Stimulated activated CD4-positive, alpha-beta T cell treated with anti-CD3 and anti-CD28 coated beads, Interleukin-2, amount 100 ng/mL, for 24 hours (primary cell): ENCODE measurements around the gene ADAMTS15.

Experiments
- DNase-seq, 2 donors: peaks; one replicate each; pipeline ENCODE4 v3.0.0-alpha.2; 2020

ADAMTS15 gene

GRCh38 chr11:130480186-130480585 lies 31.7 kb downstream of the ADAMTS15 start:
- no peak for DNase-seq

- DNase-seq, result no peak
Measured at GRCh38 chr11:130480711-130481140, 32.3 kb downstream of the ADAMTS15 start.

DNA sequence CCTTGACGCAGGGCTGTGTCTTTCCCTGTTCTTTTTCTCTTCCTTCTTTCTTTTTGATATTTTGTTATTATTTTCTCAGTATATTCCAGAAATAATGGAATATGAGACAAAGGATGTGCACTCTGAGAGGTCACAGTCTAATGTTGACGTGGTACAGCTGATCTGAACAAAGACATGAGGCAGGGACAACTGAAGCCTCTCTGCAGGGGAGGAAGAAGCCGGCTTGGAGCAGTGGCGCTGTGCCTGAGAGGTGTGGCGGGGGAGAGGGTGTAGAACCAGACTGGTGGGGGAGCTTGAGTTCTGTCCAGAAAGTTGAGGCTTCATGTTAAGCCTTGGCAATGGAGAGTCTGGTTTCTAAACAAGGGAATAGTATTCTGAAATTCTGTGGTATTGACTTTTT lies 34.7 kb downstream of the ADAMTS15 start:
- DNase-seq, result no peak

DNA sequence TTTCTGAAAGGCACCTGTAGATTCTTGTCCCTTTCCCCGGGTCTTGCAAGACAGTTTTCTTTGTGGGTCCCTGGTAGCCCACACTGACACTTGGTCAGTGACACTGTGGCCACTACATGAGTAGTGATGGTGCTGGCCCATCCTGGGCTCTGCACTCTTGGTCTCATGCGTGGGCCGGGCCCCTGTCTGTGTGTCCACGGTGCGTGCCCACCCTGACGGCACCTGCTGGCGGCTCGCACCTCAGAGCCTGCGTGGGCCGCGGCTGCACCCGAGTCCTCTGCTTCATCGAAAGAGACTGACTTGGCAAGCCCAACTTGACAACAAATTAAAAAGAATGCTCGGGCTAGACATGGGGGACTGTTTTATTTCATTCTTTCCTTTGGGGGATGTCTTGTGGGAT lies 37.5 kb downstream of the ADAMTS15 start:
- no peak for DNase-seq

DNA sequence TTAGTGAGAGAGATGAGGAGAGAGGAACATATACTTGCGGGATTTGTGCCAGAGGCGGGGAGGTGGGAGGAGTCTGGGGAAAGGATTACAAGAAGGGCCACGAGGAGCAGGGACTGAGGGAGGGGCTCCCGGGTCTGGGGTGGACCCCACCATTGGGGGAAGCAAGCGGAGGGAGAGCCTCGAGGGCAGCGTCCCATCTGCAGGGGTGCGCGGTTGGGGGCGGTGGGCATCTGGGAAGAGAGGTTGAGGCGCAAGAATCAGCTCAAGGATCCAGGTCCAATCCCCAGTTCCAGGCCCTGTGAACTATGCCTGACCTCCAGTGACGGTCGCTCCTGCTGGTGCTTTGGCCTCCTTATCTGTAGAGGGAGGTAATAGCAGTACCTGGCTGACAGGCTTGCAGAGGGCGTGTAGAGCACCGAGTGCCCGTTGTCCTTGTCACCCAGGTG lies 38.0 kb downstream of the ADAMTS15 start:
- no peak for DNase-seq

DNA sequence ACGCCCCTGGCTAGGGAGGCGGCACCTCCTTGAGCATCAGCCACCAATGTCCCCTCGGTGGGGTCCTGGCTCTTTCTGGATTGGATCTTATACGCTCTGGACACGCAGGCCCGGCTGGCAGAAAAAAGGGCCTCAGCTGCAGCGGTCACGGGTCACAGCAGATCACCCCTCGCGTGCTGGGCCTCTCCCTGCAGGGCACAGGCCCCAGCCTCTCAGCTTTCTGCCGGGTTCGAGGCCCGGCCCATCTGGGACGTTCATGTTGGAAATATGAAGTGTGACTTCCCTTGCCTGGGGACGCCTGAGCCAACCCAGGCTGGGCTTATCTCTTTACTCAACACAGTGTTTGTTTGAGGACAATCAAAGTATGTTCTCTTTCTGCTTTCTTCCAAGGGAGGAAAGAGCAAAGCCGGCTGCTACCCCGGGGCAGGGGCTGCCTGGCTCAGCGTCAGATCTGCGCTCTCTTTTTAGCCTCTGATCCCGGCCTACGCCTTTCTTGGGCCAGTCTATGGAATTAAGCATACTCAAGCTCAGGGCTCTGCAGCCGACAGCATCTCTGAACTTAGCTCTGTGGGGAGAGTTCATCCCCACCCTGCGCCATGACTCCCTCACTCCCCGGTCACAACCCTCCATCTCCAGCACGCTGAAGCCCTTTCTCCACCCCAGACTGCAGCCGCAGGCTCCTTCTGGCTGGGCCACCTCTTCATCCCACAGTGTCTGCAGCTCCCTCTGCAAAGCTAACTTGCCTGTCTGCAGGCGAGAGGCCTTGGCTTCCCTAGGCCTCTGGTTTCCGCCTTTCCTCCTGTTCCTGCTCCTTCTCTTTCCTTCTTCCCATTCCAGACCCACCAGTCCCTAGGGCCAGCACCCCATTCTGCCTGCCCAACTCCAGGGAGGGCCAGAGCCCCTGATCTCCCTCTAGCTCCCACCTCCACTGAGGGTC lies 38.8 kb downstream of the ADAMTS15 start:
- DNase-seq, result no peak

DNA sequence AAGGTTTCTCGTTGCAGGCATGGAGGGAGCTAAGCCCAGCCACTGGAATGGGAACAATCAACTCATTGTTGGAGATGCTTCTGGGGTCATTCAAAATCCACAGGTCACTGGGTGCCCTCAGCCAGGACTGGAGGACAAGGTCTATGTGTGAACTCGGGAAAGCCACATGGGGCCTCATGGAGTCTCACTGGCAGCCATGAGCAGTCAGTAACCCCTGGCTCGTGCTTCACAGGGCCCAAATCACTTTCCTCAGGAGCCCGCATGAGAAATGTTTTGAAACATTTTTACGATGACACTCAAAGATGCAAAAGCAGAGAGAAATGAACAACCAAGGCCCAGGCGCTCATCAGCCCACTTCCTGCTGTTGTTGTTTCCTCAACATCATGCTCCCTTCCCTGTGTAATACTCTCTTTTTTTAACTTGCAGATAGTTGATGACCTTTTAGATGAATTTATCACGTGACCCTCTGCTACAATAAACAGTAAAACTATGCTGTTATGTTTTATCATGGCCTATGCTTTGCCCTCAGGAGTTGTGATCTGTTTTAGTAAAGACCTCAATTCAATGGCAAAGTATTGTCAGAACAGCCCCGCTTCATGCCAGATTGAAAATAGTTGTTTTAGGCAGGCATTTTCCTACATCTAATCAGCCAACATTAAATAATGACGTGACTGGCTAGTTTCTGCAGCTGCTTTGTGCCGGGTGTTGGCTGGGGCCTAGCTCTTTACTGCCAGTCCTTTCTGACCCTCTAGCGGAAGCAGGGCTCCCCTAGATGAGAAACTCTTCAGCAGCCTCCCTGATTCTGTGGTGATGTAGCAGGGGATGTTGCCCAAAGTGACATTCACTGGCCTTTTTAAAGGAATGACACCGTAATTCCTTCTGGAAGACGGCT lies 39.7 kb downstream of the ADAMTS15 start:
- DNase-seq, result no peak

DNA sequence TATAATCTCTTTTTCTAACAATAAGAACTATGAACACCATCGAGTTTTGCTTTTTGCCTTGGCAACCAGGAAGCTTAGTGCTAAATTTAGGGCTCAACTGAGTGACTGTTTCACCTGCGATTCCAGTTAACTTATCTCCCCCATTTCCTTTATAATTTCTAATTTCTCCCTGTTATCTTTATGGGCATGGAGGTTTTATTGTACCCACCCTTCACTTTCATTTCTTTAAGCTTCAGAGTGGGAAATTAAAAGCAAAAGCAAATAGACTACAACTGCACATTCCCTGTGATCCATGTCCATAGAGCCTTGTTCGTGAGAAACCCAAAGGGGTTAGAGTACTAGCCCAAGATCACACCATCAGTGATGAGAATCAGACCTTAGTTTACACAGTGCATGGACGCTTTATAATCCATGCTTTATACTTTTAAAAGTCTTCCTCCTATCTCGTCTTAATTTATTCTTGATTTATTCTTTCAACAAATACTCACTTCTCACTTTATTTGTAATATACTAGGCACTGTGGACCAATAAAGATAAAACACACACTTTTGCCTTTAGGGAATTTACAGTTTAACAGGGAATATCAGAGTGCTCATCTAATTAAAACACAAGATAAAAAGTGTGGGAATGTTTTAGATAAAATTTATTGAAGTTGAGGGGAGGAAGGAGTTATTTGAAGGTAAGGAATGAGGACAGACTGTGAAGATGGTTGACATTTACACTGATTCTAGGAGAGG lies 40.6 kb downstream of the ADAMTS15 start:
- no peak for DNase-seq

- no peak for DNase-seq
Measured at GRCh38 chr11:130489716-130490115, 41.3 kb downstream of the ADAMTS15 start.

GRCh38 chr11:130490682-130491449 lies 42.4 kb downstream of the ADAMTS15 start:
- no peak for DNase-seq

DNA sequence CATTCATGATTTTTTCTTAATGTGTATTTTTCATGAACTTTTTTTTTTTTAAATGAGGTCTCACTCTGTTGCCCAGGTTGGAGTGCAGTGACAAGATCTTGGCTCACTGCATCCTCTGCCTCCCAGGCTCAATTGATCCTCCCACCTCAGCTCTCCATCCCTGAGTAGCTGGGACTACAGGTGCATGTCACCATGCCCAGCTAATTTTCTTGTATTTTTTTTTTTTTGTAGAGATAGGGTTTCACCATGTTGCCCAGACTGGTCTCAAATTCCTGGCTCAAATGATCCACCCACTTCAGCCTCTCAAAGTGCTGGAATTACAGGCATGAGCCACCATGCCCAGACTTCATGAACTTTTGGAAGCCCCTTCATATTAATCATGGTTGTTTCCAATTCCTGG lies 49.7 kb downstream of the ADAMTS15 start:
- DNase-seq, result no peak

DNA sequence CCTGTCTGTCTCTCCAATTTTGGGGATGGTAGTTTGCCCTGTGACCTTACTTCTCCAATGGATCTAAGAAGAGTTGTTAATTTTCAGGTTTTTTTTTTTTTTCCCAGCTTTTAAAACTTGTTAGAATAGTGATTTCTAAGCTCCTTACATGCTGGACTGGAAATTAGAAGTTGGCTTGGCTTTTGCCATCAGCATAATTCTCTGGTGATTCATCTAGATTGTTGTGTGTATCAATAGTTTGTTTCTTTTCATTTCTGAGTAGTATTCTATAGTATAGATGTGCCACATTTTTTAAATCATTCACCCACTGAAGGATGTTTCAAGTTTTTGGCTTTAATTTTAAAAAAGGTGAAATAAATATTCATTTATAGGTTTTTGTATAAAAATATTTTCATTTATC lies 51.4 kb downstream of the ADAMTS15 start:
- no peak for DNase-seq

DNA sequence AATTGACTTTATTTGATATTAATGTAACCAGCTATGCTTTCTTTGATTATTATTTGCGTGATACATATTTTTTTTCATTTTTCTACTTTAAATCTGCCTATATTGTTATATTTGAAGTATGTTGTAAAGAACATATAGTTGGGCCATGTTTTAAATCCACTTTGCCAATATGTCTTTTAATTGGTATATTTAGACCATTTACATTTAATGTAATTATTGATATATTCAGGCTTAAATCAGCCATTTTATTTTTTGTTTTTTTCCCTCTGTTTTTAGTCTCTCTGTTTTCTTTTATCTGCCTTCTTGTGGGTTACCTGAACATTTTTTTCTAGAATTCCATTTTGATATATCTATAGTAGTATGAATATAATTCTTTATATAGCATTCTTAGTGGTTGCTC lies 55.9 kb downstream of the ADAMTS15 start:
- DNase-seq, result no peak

- DNase-seq, result no peak
Measured at GRCh38 chr11:130508913-130509312, 60.5 kb downstream of the ADAMTS15 start.

GRCh38 chr11:130509942-130510341 lies 61.5 kb downstream of the ADAMTS15 start:
- no peak for DNase-seq

DNA sequence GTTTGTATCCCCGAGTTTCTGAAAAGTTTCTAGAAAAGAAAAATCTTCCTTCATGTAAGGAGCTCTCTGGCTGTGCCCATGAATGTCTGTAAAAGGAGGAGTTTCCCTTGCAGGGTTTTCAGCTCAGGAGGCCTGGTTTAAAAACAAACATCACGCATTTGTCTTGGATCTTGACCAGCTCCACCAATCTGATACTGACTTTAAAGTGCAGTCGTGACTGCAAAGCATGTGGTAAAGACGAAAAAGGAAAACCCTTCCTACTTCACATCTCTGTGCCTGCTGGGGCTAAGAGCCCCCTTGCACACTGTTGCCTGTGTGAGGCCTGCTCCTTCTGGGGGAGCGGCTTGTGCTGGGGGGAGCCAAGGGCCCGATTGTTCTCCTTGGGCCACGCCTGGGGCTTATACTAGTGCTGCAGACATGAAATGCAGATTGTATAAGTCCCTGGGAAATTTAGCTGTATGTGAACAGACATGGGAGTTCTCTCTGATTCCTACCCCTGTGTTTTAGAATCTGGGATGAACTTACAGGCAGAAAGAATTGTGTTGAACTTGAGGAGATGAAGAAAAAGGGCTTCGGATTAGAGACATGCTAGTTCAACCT lies 62.1 kb downstream of the ADAMTS15 start:
- no peak for DNase-seq

GRCh38 chr11:130511765-130512164 lies 63.3 kb downstream of the ADAMTS15 start:
- DNase-seq, result no peak

DNA sequence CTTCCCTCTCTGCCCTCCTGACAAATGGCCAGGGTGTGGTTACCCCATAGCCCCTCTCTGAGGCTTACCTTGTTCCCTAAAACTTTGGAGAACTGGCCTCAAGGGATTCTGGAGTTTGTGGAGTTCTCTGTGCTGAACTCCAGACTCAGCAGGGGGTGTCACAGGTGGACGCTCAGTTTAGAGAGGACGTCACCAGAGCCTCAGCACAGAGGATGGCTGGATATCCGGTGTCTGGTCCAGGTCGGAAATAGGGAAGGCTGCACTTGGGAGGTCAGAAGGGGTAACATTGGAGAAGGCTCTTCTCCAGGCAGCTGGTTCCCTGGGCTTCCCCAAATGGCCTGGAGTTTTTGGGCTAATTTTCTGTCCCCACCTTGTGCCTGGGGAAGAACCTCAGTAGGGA lies 64.2 kb downstream of the ADAMTS15 start:
- no peak for DNase-seq

DNA sequence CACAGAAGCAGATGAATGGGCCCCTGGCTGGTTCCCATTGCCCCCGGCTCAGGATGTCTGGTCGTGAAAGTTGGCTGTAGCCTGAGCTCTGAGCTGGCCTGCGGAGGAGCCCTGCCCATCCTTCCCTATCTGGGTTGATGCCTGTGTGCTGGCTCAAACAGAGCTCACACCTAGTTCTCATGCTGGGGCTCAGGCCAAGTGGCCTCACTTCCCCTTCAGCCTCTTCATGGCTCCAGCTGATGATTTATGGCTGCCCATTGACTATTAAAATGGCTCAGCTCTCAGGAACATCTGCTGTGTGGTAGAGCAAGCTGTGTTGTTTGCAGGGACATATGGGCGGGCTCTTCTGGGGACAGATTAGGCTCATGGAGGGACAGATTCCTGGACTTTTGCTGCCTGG lies 64.7 kb downstream of the ADAMTS15 start:
- DNase-seq, result no peak

- DNase-seq, result no peak
Measured at GRCh38 chr11:130514316-130514715, 65.9 kb downstream of the ADAMTS15 start.

- DNase-seq, result no peak
Measured at GRCh38 chr11:130514851-130515250, 66.4 kb downstream of the ADAMTS15 start.
